ENCODE results near the gene LRRC3B.

Gene LRRC3B

DNA sequence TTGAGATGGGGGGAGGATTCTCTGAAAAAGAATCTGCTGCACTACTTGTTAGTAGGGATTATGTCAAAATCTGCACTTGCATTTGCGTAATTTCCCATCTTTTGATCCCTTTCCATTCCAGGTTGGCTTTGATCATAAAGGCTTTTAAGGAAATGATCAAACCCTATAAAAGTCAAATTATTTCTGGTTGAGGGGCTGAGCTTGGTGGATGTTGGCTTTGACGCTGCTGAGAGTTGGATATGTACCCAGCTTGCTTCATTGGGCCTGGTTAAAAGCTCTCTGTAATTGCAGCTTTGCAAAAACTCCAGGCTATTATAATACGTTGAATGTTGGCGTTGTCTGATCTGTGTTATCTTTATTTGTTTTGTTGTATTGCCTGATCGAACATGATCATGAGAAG, 12.0 kb downstream of the LRRC3B start:
- no peak for DNase-seq

DNA sequence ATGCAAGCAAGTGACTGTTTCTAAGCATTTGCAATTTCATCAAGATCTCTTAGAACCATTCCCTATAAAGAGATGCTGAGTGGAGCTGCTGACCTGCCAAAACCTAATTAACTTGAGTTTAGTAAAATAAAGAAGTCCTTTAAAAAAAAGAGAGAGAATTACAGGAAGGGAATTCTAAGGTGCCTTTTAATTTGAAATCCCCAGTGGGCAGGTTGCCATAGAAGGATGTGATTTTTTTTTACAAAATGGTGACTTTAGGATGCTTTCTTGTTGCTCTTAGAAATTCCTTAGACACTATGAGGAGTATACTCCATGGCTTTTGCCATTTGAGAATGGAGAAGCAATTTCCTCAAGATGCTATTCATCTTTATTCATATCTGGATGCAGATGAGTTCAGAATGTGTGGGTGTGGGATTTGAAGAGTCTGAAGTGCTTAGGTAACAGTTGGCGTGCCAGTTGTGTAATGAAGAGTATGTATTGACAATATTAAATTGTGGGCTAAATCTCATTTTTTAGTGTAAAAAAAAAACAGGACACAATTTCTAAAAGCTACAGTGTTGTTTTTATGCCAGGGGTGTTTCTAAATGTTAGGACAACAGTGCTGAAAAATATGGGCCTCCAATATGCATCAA, 13.6 kb downstream of the LRRC3B start:
- DNase-seq, result no peak

GRCh38 chr3:26637698-26638097, 15.1 kb downstream of the LRRC3B start:
- no peak for DNase-seq

GRCh38 chr3:26638113-26638512, 15.5 kb downstream of the LRRC3B start:
- no peak for DNase-seq

GRCh38 chr3:26639339-26639738, 16.8 kb downstream of the LRRC3B start:
- DNase-seq, result no peak

DNA sequence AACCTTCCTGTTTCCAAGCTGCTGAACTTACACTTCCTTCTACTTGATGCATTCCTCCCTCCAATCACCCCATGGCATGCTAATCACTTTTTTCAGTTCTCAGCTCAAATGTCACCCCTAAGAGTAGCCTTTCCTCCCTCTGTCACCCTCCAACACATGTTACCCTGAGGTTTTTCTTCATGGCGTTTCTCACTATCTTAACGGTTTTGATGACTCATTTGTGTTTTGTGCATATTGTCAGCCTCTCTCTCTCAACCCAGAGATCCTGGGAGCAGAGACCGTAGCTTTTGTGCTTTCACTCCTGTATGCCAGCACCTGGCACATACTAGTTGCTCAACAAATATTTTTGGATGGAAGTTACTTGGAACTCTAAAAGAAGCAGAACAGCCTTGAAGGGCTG, 24.5 kb downstream of the LRRC3B start:
- DNase-seq, result no peak

GRCh38 chr3:26648461-26648860, 25.9 kb downstream of the LRRC3B start:
- DNase-seq, result no peak

GRCh38 chr3:26652164-26652563, 29.6 kb downstream of the LRRC3B start:
- peak; percentile 80 for DNase-seq

DNA sequence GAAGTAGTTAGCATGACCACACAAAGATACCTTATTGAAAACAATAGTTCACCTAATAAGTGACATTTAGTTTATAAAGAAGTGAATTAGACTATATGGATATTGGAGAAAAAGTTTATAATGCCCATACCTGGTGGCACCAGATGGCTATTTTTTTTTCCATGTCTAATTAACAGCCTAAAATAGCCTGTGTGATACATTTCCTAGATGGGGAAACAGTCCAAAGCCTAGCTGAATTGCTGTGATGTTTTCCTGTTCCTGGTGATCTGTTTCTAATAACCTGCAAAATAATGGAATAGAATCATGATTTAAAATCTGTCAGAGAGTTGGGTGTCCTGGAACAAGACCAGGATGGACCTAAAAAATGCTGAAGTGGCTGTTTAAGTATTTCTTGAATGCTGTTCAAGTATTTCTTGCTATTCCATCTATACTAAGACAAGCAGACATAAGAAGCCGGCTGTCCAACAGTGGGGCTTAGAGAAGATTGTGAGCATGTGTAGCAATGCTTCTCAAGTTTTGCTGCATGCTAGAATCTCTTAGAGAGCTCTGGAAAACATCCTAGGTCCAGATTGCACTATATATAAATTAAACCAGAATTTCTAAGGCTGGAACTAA, 31.3 kb downstream of the LRRC3B start:
- DNase-seq, result no peak

DNA sequence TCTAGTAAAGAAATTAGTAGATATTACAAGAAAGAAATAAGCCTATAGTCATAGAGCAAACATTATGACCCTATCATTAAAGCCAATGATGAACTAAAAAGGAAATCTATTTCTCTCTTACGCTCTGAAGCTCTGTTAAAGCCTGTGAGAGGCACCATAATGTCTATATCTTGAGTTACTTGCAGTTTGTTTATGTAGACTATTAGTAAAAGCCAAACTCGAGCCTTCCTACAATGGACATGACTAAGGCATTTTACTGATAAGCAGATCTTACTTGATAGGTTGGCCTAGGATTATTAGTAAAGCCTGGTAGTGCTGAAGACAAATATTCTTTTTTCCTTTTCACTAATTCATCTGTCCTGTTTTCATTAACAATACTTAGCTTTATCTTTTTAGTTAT, 32.7 kb downstream of the LRRC3B start:
- DNase-seq, result no peak

- DNase-seq, result no peak
Observed at GRCh38 chr3:26657348-26657976, 34.9 kb downstream of the LRRC3B start.

DNA sequence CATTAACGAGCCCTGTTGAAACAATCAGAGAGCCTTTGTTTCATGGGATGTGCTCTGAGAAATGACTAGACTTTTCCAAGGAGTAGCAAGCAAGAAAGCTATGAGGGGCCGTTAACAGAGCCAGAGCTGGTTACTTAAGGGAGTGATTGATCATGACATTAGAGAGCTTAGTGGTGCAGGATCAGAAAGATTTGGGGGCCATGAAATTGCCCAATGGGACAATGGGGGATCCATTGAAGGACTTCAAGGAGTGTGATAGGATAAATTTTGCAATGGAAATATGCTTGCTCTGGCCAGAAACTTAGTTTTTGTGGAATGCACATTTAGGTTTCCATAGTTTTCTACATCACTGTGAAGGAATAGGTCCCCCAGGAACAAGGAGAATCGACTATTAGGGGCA, 45.6 kb downstream of the LRRC3B start:
- DNase-seq, result peak; percentile 46

DNA sequence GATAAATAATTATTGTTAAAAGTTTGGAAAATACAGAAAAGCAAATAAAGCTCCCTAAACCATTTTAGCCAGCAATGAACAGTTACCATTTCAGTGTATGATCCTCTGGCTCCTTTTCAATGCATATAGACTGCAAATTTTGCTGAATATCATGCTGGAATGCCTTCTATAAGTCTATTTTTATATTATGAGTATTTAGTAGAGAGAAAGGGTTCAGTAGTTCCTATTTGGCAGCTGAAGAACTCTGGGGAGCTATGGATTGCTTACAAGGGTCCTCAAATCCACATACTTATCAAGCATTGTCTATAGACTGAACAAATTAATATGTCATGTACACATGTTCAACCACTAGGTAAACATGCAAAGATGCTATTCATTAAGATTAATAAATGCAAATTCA, 46.1 kb downstream of the LRRC3B start:
- DNase-seq, result no peak

DNA sequence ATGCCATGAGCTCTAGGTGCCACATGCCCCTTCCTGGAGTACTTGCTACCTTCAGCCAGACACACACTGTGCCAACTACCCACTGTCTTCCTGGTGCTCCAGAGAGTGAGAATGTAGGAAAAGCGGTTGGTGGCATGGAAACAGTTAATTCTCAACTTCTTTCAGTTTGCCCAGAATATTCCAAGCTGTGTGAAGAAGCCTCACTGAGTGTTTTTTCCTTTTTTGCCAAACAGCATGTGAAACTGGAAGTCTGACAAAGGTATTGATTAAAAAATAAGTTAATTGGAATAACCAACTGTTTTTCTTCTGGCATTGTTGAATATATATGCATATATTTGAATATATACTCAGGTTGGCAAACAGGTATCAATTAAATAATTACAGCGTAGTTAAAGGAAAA, 52.8 kb downstream of the LRRC3B start:
- DNase-seq, result no peak

GRCh38 chr3:26681632-26682031, 59.1 kb downstream of the LRRC3B start:
- no peak for DNase-seq

DNA sequence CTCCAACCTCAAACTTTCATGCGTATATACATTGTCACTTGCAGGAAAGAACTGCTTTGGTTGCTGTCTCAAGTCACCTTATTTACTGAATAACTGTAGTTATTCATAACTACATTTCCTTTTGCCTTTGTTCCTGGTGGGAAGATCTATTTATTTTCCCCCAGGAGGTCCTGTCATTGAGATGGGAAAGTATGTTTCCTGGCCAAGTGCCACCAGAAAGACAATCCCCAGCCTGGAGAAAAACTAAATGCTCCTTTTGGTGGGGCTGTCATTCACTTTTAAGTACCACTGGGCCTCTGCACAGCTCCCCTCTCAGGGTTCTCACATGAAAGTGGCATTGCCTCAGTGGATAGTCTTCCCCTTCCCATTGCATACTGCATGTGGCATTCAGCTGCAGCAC, 59.8 kb downstream of the LRRC3B start:
- no peak for DNase-seq

- no peak for DNase-seq
Observed at GRCh38 chr3:26683902-26684301, 61.3 kb downstream of the LRRC3B start.

- DNase-seq, result no peak
Observed at GRCh38 chr3:26687466-26687865, 64.9 kb downstream of the LRRC3B start.

DNA sequence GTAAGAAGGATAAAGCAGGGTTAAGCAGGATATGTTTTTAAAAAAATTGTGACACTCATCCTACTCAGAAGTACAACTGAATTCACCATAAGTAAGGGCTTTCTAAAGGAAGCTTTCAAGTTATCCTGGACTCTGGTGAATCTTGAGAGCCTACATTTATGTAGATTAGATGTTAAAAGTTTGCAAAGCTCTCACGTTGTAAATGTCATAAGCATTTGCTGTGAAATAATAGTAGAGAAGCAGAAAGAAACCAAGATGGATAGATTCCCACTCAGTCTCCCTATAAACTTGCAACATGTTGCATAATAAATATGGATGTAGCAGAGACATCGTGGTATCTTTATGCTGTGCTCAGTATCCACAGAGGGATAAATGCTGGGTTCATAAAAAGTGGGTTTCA, 77.0 kb downstream of the LRRC3B start:
- no peak for DNase-seq

- no peak for DNase-seq
Observed at GRCh38 chr3:26703519-26703918, 80.9 kb downstream of the LRRC3B start.

GRCh38 chr3:26704736-26705135, 82.2 kb downstream of the LRRC3B start:
- no peak for DNase-seq

GRCh38 chr3:26708501-26708900, 85.9 kb downstream of the LRRC3B start:
- DNase-seq, result no peak

DNA sequence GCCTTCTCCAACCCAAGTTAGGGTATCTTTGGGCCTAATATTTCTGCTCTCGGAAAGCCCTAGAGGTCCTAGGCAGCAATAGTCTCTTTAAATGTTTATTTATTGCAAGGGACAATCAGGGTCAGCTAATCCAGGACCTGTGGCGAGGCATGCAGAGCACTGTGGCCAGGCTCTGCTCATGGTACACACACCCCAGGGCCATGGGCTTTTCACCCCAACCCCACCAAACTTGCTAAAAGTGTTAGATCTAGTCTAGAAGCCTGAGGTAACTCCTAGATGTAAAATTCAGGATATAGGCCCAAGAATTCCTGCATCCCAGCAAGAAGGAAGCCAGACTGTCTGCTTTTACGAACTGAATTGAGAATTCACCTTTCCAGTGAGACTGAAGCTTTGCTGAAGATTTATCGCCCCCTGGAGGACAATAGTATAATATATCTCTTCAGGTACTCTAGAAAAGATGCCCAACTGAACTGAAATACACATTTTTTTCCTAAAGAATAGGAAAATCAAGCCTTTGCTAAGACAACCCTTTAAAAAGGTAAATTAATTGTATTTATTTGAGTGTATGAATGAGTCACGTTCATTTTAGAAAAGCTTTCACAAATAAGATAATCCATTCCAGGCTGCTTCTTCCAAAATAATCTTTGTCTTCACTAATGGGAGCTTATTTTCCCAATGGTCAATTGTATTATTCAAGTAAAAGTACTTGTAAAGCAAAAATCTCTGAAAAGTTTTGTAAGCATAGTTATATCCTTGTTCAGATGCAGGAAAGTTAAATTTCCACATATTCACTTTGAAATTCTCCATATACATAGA, 89.8 kb downstream of the LRRC3B start:
- DNase-seq, result no peak

GRCh38 chr3:26713091-26713490, 90.5 kb downstream of the LRRC3B start:
- DNase-seq, result no peak
